Stimulated activated CD4-positive, alpha-beta T cell treated with anti-CD3 and anti-CD28 coated beads, Interleukin-12 subunit alpha, Interleukin-12 subunit beta, amount 100 ng/mL, for 4 hours (primary cell): ENCODE measurements around the gene NR3C1.

Experiments
- DNase-seq: peaks from one replicate; pipeline ENCODE4 v3.0.0-alpha.2; 2020

Gene NR3C1

DNA sequence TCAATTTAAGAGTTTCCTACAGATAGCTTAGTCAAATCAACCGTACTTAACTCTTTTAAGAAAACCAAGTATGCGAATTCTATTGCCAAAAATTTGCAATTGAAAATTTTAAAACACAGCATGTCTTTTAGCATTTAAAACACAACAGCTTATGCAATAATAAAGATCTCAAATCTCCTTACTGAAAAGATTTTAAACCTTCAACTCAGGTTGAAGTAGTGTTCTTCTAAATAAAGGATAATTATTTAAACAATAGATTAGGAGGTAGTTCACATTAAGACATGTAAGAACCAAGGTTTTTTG lies 5.5 kb downstream of the NR3C1 start:
- DNase-seq, result no peak

DNA sequence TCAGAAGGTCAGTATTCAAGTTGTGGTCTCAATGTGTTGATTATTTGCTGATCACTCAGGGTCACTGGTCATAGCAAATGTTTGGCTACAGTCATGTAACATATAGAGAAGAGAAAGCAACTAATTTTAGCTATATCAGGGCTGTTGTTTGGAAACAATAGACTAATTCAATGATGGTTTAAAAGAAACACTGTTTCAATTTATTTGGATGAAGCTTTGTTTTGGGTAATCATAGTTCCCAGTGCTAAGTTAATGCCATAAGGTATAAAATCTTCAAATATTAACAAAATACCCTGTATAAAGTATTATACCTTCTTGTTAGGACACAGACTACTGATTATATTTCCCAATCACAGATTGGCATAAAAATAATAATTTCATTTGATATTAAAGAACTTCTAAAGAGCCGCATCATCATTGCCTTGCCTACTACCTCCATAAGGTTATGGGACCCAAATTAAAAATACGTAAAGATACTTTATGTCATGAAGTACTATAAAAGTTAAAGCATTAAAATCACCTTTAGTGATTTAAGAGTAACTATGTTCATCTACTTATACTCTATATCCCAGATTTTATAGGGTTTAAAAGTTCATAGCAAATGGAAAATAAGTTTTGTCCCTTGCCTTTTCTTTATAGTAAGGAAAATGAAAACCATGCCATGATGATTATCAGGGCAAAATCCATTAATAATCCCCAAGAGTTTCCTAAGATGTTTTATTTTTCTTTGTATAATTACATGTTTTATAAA lies 6.0 kb downstream of the NR3C1 start:
- DNase-seq, result no peak

DNA sequence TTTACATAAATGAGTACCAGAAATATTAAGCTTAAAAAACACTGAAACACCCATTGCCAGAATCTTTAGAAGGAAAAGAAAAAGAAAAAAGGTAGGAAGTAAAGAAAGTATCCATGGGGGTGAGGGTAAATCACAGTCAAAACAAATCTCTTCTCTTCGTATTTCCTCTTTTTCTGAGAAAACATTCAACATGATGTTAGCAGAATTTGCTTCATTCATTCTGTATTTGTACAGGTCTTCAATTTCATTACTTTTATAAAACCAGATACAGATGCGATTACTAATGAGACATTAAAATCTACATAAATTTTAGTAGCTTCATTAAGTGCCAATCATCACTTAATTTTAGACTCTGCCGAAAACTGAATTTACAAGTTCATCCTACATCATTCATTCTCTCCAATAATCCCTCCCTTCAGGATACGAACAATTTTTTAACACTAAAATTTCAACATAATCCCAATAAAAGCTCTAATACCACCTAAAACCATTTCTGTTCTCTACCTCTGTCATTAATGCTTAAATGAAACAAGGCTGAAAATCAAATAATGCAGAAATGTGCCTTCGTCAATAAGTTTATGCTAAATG lies 7.0 kb downstream of the NR3C1 start:
- no peak for DNase-seq

DNA sequence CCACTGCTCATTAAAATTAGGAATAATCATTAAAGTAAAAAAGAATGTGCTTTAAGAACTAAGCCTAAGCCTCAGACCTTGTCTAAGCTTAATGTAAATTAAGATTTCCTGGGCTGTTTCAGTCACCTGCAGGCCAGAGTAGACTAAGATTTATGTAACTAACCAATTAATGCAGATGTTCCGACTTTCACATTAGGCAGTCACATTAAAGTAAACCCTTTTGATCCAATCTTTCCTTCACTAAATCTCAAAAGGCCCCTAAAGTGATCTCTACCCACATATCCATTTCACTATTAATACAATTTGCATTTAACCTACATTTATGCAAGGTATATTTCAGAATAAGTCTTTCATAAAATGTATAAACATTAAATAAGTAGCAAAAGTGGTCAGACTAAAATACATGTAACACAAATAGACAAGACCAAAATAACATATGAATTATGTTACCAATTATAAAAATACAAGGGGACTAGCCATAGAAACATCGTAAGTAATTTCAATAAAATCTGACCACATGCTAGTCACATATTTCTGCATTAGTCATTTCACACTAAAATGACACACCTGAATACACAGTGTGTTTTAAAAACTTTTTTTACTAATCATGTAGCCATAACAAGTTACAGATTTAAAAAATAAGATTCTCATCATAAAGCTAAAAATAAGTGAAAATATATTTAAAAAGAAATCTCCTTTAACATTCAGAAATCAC lies 7.7 kb downstream of the NR3C1 start:
- no peak for DNase-seq

DNA sequence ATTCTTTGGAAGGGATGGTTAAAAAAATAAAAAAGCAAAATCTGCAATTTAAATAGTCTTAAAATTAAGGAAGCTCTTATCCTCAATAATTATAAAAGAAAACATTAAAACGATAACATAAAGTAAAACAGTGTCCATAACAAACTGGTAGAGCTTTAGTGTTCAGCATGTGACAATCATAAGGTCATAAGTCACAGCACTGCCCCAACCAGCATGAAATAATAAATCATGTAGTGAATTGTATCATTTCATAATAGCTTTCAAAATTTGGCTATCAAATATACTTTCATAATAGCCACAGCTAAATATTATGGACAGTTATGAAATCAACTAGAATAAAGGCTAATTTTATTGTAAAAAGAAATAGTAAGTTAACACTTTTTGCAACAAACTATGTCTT lies 10.0 kb downstream of the NR3C1 start:
- DNase-seq, result no peak

DNA sequence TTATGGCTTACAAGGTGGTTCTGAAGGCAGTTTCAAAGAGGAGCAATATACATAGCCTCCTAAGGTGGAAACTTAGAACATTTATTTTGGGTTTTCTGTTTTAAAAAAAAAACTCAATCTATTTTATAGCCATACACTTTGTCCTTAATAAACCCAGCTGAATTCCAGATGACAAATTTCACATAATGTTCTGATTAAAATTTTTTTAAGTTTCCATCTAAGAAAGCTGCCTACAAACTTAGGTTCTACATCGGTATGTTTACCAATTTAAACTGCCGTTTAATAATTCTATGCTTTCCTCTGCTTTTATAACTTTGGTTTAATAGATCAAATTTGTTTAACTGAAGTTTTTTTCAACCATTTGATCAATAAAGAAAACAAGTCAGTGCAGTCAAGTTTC lies 12.5 kb downstream of the NR3C1 start:
- DNase-seq, result no peak

DNA sequence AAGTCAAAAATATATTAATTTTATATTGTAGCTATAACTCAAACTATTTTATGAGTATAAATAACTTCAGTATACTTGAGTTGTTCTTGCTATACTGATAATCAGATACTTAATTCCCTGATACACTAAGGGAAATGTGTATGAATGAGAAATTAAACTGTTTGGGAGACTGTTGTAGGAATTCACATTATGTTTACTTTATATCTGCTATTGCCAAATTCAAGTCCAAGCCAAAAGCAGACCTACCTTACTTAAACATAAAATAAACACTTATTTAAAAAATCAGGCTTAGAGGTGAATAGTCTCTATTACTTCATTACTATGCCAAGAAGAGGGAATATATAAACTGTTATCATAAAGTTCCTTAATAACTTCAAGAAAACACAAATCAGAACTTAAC lies 13.2 kb downstream of the NR3C1 start:
- no peak for DNase-seq

DNA sequence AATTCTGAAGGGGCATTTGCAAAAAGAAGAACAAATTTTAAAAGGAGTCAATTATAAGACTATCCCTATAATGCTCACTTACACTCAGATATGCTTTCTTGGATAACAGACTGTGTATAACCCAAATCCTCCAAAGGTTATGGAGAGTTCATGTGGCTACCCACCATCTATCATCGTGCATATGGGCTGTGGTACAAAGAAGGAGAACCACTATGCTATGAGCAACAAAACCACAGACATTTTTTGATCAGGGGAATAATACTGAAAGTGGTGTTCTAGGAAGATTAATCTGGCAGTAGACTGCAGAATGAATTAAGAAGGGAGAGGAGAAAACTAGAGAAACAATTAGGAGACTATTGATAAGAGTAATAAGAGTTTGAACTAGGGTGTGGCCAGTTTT lies 16.8 kb downstream of the NR3C1 start:
- no peak for DNase-seq

DNA sequence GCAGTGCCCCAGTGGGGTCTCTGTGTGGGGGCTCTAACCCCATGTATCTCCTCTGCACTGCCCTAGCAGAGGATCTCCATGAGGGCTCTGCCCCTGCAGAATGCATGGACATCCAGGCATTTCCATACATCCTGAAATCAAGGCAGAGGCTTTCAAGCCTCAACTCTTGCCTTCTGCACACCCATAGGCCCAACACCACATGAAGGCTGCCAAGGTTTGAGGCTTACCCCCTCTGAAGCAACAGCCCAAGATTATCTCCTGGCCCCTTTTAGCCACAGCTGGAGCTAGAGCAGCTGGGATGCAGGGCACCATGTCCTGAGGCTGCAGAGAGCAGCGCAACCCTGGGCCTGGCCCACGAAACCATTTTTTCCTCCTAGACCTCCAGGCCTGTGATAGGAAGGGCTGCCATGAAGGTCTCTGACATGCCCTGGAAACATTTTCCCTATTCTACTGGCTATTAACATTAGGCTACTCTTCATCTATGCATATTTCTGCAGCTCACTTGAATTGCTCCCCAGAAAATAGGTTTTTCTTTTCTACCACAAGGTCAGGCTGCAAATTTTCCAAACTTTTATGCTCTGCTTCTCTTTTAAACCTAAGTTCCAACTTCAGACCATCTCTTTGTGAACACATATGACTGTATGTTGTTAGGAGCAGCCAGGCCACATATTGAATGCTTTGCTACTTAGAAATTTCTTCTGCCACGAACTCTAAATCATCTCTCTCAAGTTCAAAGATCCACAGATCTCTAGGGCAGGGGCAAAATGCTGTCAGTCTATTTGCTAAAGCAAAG lies 18.4 kb downstream of the NR3C1 start:
- DNase-seq, result no peak

DNA sequence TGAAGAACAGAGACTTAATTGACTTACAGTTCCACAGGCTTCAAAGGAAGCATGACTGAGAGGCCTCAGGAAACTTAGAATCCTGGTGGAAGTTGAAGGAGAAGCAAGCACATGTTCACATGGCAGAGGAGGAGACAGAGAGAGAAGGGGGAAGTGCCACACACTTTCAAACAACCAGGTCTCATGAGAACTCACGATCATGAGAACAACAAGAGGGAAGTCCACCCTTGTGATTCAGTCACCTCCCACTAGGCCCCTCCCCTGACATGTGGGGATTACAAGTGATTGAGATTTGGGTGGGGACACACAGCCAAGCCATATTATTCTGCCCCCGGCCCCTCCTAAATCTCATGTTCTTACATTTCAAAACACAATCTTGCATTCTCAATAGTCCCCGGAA lies 19.5 kb downstream of the NR3C1 start:
- no peak for DNase-seq

DNA sequence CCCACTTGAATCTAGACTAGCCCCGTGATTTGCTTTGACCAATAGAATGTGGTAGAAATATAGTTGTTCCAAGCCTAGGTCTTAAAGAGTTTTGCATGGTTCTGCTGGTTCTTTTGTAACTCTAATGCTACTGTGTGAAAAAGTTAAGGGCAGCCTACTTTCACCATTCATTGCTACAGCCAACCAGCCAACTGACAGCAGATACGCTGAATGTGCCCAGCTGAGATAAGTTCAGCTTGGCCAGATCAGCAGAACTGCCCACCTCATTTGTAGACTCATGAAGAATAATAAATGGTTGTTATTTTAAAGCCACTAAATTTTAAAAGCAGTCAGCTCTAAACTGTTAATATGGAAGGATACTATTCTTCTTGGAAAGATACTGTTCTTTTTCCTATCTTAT lies 23.9 kb downstream of the NR3C1 start:
- DNase-seq, result no peak

DNA sequence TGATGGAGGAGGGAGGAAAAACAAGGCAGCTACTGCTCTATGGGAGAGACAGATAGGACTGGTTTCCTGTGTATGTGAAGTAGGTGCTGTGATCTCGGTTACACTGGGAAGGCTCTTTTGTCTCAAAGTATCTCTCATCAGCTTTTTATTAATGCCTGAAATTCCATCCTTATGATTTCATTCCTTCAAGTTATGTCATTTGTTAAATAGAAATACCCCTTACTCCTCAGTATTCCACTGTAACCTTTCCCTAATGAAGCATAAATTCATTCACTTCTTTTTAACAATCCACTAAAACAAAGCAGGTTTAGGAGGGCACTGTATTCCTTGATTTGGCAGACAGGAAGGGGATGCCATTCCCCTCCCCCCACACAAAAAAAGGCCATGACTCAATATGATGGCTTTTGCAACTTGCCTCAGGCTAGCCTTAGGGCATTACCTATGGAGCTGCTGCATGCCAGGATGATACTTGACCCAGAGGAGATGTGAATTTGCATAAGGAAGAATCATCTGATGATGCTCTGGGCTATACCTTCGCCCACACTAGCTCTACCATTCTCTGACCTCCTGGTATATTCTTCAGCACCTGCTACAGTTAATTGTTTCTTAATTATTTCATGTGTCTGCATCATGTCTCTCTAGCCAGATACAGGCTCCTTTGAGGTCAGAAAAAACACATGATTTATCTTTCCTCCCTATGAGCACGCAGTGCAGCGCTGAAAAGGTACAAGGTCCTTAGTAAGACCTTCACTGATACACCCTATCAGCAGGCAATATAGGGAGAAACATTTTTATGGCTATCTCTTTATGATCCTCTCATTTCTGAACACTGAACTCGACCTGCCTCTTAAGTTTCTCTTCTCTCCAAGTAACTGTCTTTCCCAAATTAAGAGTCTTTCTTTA lies 26.3 kb downstream of the NR3C1 start:
- no peak for DNase-seq

DNA sequence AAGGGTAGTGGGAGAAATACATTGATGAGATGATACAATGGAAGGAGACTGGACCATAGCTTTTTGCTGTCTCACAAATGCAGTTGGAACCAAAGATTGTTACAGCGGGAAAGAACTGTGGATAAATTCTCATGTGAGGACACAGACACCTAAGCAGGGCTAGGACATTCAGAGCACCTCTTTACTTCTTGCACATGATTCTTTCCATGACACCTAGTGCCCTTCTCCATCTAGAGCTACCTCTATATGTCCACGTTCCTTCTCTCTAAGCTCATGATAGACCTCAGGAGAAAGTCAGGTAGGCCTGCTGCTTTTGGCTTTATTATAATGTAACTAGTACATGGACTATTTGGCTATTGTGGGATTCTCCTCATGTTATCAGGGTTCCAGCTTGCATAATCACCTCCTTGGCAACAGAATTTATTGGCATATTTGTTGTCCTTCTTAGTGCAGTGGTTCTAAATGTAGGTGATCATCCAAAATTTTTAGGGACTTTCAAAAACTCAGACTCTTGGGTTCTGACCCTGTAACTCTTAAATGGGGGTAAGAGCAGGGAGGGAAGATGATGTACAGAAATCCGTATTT lies 27.2 kb downstream of the NR3C1 start:
- no peak for DNase-seq

DNA sequence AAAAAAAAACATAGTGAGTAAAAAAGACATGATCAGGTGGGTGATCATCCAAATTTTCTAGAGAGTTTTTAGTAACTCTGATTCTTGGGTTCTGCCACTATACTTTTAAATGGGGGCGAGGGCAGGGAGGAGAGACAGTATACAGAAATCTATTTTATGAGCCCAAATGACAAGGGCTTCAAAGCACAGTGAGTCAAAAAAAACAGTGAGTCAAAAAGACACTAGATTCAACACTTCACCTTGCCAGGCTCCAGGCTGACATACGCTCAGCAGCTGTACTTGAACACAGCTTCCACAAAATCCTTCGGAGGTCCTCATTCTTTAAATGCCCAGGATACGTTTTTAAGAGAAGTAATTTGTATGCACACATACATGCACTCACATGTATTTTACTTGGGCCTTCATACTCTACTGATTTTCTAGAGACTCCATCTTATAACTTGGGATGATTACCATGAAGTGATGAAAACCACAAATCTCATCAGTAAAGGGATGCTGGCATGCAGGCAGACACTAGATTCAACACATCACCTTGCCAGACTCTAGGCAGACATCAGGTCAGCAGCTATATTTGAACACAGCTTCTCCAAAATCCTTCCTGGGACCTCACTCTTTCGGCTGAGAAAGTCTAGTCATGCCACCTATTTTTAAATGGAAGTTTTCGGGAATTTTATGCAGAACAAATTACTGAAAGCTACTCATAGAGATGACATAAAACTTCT lies 28.8 kb downstream of the NR3C1 start:
- no peak for DNase-seq

DNA sequence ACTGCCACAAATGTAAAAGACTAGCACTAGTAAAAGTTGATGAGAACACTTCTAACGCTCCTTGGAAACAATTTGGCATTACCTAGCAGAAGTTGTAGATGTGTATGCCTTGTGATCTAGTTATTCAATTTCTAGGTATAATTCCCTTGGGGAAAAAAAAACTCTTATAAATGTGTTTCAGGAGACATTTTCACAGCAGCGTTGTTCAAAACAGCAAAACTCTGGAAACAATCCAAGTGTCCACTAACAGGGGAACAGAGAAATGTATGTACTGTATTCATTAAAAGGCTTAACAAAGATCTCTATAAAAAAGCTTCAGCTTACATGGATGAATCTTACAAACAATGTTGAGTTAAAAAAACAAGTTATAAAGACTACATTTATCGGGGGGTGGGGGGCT lies 30.4 kb downstream of the NR3C1 start:
- DNase-seq, result no peak

DNA sequence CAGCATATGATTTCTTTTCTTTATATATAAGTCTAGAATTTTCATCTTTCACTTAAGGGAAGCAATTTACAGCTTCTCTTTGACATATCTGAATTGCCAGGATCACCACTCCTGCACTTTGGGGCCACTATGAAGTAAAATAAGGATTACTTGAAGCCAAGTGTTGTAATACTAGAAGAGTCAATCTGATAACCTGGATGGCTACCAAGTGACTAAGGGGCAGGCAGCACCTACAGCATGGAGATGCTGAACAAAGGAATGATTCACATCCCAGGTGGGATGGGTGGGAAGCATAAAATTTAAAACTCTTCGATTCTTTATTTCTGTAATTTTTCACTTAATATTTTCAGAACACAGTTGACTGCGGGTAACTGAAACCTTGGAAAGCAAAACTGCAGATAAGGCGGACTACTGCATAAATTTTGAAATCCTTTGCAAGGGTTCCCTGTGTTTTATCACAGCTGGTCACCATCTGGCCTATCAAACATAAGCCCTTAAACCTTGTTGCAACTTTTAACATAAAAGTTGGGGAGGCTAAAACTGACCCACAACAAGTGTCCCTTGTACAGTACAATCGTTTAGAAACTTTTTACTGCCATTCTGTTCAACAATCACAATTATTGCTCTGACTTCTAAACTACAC lies 31.2 kb downstream of the NR3C1 start:
- DNase-seq, result no peak

DNA sequence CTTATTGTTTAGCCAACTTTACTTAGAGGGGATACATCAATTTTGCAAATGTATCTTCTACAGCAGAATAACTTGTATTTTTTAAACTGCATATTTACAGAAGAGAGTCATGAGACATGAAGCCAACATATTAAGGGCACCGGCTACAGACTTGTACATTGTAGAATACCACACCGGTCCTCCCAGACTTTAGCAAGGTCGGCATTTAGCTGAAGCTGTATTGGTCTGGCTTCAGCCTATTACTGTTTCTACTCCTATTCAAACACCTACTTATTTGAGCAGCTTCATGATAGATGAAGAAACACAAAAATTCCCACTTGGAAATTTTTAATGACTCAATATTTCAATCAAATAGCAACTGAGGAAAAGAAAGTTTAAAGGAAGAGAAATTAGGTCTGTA lies 33.0 kb downstream of the NR3C1 start:
- DNase-seq, result no peak

DNA sequence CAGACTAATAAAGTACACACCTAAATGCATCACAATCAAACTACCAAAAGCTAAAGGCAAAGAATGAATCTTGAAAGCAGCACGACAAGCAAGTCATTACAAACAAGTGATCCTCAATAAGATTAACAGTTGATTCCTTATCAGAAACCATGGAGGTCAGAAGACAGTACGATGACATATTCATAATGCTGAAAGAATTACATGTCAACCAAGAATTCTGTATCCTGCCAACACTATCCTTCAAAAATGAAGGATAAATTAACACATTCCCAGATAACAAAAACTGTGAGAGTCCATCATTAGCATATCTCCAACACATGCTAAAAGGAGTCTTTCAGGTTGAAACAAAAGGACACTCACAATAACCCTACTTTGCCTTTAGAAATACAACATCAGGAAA lies 39.4 kb downstream of the NR3C1 start:
- no peak for DNase-seq

DNA sequence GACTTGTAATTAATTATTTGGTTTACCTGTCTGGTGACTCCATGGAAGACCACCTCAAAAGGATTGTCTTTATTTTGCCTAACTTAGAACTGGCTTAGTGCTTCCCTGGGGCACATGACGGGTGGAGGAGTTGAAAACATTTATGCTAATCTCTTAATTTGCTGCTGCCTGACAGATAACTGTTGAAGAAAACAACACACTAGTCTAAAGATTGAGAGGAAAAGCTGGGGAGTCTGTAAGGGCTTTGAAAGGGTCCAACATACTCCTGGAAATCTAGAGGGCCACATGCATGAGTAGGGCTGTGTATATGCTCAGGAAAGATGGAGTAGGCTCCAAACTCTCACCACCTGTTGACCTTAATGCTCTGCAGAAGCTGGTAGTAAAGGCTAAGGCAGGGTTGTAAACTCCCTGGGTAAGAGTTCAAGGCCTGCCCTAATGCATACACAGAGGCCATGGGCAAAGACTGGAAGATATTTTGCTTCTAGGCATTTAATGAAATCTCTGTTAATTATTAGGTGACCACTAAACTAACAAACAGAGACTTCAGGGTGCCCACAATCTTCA lies 40.7 kb downstream of the NR3C1 start:
- DNase-seq, result no peak

DNA sequence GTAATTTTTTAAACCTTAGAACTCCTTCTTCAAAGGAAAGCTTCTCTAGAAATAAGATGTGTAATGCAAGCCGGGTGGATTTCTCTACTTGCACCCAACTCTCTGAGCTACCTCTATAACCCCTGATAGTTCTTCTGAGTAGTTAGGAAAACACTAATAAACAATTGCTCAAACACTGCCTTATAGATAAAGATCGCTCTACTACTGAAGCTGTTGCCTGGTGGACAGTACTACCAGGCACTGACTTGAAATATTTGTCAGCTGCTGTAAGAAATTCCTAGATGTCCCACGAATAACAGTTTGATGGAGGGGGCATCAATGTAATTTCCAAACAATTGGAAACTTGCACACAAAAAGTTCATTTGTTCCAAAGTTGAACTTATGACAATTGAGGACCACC lies 42.0 kb downstream of the NR3C1 start:
- DNase-seq, result no peak

DNA sequence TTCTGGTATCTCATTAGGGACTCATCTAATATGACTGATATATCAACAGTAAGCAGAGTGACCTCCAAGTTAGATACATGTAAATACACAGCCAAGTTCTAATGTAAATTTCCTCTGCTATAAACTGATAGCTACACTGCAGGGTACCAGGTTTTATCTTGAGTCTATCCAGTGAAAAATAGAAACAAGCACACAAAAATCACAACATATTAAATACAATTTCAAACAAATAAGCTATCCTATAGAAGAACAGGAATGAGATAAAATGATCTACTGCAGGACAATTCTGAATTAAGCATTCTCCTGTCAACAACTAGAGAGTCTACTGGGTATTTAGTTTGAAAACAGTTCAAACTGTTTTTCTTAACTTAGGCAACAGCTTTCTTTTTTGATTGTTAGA lies 42.7 kb downstream of the NR3C1 start:
- no peak for DNase-seq
